ENCODE data around the gene LRRC32.

The LRRC32 gene

DNA sequence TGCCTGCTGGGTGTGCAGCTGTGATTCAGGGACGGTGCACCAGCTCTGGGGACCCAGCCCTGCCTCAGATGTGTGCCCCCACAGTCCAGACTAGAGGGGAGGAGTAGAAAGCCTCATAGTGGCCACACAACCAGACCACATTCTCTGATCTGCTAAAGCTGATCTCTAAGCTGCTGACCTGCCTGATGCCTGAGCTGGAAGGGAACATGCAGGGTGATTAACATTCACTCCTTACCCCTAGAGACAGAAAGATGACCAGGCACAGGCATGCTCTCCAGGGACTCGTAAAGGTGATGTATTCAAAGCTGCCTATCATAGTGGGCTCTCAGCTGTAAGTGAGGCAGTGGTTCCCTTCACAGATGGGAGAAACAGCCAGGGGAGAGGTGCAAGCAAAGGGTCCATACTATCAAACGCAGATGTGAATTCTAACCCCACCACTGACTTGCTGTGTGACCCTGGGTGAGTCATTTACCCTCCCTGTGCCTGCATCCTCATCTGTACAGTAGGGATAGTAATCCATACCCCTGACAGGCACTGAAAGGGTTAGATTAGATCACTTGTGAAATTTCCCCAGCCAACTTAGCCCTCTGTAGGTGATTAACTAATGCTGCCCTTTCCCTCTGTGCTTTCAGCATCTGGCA lies 29.0 kb upstream of the LRRC32 start:
- DNase-seq: peak; percentile 36

DNA sequence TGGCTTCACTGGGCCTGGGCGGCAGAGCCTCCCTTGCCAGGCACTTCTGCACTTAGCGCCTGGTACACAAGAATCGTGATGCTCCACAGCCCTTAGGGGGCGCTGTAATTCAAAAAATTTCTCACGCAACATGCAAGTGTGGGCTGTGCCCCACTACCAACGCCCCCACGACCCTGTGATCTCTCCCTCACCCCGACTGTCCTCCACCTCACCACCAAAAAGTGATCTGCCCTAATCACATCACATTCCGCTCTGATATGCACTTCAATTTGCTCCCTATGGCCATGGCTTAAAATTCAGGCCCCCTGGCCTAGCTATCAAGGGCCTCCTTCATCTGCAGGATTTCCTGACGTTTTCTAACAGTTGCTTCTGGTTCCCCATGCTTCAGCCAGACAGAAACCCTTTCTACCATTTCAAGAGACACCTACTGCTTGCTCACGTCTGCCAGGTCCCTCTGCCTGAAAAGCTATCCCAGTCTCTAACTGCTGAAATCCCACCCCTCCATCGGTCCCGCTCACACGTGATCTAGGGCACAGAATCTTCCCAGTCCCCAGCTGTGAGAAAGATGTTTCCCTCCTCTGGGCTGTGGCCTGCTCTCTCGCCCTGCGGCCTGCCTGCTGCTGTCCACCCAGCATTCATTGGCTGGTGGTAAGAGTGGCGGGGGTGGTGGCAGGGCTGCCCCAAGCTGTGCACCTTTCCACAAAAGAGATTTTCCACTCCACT lies 27.9 kb upstream of the LRRC32 start:
- DNase-seq: no peak

DNA sequence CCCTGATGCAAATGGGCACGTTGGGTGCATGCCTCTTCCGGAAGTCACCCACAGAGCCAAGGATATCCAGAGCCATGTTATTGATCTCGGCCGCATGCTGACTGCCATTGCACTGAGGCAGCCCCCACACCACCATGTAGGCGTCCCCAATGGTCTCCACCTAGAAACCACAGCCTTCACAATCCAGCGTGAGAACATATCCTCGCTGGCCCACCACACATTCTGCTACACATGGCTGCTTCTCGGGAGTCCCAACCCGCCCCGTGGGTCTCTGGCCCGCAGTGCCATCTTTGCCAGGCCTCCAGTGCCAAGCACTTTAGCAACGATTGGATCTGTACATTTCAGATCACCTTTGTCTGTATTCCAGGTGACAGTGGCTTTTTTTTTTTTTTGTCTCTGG lies 26.2 kb upstream of the LRRC32 start:
- no peak for DNase-seq

DNA sequence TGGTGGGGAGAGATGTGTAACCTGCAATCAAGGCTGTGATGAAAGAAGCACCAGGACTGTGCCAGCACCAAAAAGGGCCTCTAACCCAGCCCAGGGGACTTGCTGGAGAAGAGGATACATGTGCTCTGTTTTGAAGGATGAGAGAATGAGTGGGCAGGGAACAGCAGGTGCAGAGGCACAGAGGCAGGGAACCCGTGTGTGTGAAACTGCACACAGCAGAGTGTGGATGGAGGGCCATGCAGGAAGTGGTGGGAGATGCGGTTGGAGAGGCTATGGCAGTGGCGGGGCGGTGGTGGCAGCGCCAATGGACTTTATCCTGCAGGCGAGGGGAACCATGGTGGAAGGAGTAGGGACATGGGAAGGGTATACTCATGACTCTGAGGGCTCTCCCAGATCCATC lies 25.2 kb upstream of the LRRC32 start:
- DNase-seq: no peak

DNA sequence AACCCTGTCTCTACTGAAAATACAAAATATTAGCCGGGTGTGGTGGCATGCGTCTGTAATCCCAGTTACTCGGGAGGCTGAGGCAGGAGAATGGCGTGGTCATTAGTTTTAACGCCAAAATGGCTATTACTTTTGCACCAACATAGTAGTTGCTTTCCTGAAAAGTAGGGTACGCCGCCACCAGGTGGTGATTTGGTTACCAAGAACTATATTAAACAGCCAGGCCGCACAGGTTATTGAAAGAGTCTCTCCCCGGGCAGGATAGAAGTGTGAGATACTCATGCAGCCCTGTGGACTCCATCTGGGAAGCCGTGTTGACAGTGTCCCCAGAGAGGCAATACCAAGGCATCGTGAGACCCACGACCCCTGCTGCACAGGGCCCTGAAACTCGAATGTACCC lies 24.6 kb upstream of the LRRC32 start:
- DNase-seq: no peak

DNA sequence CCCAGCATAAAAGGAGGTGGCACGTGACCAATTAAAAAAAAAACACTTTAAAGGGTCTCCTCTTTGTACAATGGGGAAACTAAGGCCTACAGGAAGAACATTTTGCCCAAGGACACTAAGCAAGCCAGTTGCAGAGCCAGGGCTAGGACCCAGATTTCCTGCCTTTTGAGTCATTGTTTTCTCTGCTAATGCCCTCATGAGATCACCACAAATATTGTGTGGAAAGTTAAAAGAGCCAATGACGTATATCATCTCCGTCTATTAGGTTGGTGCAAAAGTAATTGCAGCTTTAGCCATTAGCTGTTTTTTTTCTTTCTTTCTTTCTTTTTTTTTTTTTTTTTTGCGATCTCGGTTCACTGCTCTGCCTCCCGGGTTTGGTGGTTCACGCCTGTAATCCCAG lies 24.1 kb upstream of the LRRC32 start:
- DNase-seq: peak; percentile 85

DNA sequence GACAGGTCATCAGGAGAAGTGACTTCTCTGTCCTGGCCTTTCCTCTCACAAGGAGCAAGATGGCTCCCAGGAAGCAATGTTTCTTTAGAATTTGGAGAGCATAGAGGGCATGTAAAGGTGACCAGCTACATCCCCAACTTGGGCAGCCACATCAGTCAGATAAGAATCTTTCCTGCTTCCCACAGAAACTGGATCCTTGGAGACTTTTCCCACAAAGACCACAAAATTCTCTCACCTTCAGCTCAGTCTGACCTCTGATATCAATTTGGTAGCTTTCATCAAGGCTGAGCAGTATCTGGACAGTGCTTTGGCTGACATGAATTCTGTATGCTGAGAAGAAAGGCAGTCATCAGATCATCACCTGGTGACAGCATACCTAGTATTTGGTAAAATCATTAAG lies 23.3 kb upstream of the LRRC32 start:
- no peak for DNase-seq

DNA sequence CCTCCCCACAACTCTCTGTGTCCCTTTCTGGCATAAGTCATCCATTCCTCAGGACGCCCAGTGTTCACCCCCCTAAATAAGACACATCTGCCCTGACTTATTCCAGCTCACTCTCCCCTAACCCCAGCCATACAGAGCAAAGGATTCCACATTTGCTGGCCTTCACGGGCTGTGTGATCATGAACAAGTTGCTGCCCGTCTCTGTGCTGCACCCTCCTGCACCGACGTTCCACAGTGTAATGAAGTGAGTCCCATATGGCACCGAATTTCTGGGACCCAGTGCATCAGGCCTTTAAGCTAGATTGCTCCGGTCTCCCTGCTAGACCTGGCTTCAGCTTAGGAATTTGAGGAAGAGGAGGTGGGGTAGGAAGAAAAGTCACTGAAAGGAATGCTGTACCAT lies 22.4 kb upstream of the LRRC32 start:
- no peak for DNase-seq

DNA sequence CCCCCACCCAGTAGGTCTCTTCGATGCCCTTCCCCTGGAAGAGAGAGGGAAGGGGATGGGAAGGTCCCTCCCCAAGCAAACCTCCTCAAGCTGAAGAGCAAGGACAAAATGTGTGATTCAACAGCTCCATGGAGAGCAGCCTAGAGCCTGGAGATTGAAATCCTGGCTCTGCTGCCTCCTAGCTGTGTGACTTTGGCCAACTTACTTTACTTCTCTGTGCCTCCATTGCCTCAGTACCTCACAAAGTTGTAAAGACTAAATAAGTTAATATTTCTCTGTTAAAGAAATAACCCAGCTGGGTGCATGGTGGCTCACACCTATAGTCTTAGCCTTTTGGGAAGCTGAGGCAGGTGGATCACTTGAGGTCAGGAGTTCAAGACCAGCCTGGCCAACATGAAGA lies 21.1 kb upstream of the LRRC32 start:
- DNase-seq: no peak

DNA sequence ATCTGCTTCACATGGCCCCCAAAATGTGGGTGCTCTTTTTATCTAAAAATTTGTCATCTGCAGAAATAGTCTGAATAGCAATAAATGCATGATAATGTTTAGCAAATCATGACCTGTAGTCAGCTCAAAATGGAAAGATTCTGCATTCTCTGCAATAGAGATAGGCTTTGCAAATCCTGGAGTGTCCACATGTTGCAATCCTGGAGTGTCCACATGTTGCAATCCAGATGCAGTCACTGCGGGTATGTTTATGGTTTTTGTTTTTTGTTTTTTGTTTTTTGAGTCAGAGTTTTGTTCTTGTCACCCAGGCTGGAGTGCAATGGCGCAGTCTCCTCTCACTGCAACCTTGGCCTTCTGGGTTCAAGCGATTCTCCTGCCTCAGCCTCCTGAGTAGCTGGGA lies 20.2 kb upstream of the LRRC32 start:
- DNase-seq: peak; percentile 68

DNA sequence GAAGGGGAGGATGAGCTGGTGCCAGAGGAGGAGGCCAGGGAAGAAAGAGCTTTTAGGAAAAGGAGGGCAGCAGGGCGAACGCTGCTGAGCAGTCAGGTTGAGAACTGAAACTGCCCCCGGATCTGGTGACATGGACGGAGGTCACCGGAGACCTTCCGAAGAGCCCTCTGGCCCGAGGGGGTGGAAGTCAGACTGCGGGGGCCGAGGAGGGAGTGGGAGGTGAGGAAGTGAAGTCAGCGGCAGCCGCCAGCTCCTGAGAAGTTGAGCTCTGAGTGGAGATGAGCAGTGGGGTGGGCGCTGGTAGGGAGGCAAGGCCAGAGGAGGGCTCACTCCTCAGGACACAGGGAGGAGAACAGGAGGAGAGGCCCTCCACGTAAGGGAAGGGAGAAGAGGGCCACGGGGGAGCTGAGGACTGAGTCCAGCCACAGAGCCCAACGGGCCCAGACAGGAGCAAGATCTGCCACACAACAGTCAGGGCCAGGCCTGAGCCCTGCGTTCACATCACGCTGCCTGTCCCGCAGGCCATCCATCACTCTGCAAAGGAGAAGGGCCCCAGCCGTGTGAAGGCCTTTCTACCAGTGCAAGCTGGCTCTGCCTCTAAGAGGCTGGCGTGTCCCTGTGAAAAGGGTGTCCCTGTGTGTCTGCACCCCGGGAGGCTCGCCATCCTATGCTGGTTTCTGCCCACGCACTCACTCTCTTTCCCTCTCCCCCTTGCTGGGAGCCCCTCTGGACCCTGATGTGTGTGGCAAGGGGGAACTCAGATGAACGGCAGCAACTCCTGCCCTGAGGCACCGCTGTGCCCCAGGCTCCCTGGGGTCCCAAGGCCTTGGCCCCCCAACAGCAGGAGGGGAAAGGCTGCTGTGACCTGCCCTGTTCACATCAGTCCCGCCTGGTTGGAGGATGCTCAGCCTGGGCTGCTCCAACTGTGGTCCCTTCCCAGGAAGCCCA lies 19.0 kb upstream of the LRRC32 start:
- DNase-seq: no peak

DNA sequence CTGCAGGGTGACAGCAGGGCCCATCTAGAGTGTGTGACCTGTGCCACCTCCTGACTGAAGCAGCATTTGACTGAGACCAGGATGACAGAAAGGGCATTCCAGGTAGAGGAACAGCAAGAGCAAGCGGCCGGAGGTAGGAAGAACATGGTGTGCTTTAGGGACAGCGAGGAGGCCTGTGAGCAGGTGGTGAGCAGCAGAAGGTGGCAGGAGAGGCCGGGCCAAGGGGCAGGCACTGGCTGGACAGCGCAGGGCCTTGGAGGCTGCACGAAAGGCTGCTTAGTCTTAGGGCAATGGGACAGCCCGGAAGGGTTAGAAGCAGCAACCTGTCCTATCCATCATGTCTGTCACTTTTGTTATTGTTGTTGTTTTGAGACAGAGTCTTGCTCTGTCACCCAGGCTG lies 17.6 kb upstream of the LRRC32 start:
- no peak for DNase-seq

DNA sequence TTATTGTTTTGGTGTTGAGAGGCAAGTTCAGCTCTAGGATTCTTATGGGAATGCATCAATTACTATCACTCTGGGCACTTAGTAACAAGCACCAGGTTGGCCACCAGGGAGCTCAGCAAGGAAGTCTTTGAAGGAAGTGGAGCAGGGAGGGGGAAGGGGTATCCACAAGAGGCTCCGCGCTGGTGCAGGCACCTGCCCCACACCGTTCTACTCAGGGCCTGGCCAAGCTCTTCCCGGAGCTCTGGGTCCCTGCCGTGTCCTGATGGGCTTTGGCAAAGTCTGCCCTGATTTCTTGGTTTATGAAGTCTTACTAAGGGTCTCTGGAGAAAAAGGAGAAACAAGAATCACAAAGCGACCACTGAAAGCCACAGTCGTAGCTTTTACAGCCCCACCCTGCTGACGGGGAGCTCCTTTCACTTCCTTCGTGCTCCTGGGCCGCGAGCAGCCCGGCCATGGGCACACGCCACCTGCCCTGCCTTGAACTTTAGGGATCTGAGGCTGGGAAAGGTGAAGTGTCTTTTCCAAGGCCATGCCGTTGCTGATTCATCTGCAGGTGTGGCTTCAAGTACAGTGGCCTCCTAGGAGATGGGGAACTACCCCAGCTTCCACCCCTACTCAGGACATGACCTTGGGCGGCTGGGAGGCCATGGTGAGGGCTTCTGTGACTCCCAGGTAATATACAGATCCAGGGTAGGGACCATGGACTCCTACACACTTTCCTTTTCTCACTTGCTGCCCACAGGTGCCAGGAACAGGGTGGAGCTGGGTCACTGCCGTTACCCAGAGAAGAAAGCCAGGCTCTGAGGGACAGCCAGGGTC lies 15.9 kb upstream of the LRRC32 start:
- no peak for DNase-seq

DNA sequence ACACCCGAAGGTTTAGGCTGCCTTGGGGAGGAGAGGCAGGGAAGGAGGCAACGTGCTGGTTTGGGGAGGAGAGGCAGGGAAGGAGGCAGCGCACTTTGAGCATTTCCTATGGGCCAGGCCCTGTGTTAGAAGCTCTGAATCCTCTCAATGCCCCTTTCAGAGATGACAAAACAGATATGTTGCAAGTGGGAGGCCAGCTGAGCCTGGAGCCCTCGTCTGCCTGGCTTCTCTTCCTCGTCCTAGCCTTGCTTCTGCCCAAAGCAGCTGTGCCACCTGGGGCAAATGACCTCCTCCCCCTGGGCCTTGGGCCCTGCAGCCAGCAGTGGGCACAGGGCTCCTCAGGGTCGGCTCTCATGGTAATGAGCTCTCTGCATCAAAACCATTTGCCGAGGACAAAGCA lies 15.3 kb upstream of the LRRC32 start:
- no peak for DNase-seq

DNA sequence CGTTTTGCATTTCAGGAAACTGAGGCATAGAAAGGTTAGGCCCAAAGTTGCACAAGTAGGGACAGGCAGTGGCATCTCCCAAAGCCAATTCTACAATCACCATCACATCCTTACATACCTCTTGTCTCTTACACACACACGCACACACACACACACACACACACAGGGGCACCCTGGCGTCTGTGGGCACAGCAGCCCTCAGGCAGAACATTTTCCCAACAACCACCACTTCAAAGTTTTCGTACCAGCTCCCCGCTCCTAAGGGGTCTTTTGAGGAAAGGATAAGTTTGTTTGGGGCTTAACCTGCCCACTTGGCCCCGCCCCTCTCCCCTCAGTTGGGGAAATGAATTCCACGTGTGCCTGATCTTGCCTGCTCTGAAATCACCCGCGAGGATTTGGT lies 14.7 kb upstream of the LRRC32 start:
- no peak for DNase-seq

DNA sequence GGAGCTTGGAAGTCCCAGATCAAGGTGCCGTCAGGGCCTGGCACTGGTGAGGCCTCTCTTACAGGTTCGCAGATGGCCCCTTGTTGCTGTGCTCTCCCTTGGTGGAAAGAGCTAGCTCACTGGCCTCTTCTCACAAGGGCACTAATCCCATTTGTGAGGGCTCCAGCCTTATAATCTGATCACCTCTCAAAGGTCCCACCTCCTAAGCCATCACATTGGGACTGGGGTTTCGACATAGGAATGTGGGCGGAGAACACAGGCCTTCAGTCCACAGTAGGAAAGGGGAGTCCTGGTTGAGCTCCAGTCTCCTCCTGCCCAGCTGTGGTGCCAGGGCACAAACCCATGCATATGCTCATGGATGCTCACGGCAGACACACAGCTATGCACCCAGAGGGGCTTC lies 14.0 kb upstream of the LRRC32 start:
- no peak for DNase-seq

DNA sequence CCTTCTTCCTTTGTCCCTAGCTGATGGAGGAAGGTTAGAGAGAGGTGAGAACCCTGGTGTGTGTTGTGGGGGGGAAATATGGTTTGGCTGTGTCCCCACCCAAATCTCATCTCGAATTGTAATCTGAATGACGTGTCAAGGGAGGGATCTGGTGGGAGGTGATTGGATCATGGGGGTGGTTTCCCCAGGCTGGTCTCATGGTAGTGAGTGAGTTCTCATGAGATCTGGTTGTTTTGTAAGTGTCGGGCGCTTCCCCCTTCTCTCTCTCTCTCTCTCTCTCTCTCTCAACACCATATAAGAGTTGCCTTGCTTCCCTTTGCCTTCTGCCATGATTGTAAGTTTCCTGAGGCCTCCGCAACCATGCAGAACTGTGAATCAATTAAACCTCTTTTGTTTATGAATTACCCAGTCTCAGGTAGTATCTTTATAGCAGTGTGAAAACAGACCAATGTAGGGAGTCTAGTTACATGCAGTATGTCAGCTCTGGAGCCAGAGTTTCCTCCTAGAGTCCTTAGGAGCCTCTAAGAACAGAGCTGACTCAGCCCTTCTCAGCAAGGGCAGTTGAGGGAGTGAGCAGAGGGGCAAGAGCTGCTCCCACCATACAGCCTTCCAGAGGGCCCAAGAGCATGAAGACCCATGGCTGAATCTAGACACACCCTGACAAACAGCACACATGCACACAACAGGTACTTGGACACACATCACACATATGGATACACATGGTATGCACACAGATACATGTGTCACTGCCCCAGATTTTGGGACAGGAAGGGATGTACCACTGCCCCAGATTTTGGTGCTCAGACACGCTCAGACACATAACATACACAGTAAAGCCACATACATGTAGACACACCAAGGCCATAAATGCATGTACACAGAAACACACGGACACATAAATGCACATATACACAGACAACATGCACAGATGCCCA lies 12.9 kb upstream of the LRRC32 start:
- DNase-seq: no peak

DNA sequence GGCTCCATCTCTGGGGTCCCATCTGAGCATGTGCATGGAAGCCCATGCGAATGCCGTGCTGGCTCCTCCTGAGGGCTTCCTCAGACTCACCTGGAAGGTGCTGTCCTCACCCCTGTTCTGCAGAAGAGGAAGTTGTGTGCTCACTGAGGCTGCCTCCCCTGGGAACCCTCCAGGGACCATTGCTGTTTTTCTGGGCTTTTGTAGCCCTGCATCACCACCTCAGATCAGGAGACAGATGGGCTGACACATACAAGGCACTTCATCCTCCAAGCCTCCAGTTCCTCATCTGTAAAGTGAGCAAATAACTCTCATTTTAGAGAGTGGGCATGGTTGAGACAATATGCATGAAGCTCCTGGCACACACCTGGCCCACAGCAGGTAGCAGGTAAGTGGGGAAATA lies 12.1 kb upstream of the LRRC32 start:
- DNase-seq: no peak

DNA sequence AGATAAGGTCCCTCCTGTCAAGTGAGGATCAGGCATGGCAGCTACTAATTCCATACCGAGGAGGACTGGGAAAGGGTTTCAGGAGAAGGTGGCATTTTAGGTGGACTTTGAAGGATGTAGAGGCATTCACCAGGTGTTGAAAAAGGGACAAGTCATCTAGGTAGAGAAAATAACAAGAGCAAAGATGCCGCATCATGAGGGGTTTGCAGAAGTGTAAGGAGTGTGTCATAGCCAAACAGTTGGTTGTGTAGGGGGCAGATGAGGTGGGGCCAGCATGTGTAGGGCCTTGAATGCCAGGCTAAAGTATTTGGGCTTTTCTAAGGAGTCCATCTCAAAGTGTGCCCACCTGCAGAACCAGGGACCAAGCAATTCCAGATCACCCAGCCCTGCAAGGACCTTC lies 11.6 kb upstream of the LRRC32 start:
- no peak for DNase-seq

DNA sequence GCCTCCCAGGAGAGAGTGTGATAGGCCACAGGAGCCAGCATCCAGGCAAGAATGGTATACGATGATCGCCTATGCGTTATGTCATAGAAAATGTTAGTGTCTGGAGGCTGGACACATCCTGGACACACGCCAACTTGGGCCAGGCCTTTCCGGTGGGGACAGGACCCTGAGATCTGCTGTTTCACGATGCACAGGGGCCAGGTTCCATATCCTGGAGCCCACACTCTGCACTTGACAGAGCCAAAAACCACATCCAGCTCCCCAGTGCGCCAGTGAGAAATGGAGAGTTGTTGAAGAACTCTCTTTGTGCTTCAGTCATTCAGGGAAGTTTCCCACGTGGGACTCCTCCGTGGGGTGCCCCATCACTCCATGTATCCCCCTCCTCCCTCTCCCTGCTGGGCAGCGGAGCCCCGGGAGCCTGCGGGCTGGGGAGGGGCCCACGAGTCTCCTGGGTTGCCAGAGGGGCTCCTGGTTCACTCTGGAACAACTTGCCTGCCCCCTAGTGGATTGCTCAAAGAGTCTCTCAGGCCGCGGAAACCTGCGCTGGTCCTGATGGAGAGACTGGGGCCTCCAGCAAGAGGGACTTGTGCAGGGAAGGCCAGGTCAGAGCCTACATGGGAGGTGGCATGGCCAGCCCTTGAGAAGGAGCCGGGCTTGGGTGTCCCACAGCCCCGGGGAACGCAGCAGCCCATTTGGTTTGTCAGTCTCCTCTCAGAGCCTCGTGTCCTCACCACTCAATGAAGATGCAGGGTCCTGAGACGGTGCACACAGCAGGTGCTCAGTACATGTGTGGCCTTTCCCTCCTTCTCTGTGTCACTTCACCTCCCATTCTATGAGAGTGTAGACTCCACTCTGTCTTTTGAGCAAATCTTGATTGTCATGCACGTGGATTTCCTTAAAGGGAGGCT lies 10.2 kb upstream of the LRRC32 start:
- DNase-seq: peak; percentile 58

DNA sequence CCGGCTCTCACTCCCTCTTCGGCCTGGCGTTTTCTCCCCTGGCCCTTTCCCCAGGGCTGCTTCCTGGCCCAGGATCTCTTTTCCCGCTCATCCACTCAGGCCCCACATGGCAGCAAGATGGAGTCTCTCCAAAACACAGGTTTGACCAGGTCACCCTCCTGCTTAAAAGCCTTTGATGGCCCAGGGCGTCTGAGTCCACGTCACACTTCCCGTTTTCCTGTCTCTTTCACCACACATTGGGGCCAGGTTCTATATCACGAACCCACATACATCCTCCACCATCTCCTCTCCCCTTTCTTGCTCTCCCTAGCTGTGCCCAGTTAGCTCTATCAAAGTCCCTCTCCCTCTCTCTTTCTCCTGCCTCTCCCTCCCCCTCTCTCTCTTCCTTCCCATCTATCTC lies 7.8 kb upstream of the LRRC32 start:
- DNase-seq: no peak
